ENCODE results near the gene SP1.
"Not testable (repeated sequence)": the region's sequence is repeated elsewhere in the genome, so short reads cannot be mapped to it uniquely, and the experiment has no call there.

The SP1 gene

DNA sequence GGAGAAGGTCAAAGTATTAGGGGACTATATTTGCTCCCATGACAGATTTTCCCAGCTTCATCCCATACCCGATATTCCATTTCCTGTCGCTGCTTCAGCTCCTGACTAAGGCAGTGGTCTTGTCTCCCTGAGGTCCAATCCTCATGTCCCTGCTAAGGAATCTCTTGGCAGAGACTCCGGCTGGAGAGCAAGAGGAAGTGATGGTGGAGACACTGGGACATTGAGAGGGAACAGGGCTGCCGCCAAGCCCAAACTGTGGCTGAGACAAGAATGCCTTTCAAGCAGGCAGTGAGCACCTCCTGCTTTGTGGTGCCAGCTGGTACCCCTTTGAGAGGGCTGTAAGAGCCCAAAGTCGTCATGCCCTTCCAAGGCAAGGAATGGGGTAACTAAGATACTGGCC, 49.3 kb upstream of the SP1 start:
- no peaks in the 10 kb centered on the region for H3K9me3 ChIP-seq (ENCODE audit: control insufficient read depth, insufficient read depth, low read depth, low read length)
- H3K4me3 ChIP-seq (ENCODE audit: low read depth, low read length) = no peak overlapping the region
- H3K4me1 ChIP-seq (ENCODE audit: control insufficient read depth, insufficient read depth, low read length) = no peaks in the 10 kb centered on the region
- H3K27ac ChIP-seq (ENCODE audit: extremely low read depth, low read depth, low read length) = no peak overlapping the region
- ChIA-PET CTCF (interaction anchor here (0.6 to 12.7 kb wide), 4 partner anchors 8 to 22 kb away, joined by 3 to 156 read pairs (median 4); no protein-coding TSS in a partner anchor), POLR2A (interaction anchor here (1.4 kb wide), 1 partner anchor 9 kb away, joined by 5 read pairs; the partner anchor contains the start of gene AAAS)
- no peaks in the 10 kb centered on the region for H3K36me3 ChIP-seq (ENCODE audit: control insufficient read depth in 2 of 2, insufficient read depth in 1 of 2, low read length in 2 of 2)
- TF ChIP-seq ZNF404 (tag by site-specific recombination; IDR thresholded peaks at IDR 0.05) (no peak), ZBTB17 (tag by site-specific recombination; IDR thresholded peaks at IDR 0.05) (no peak), ZNF623 (tag by site-specific recombination; IDR thresholded peaks at IDR 0.05) (no peak), BCL11A (tag by site-specific recombination; IDR thresholded peaks at IDR 0.05; ENCODE audit: low read depth) (no peak), ZNF394 (tag by site-specific recombination; IDR thresholded peaks at IDR 0.05; ENCODE audit: borderline replicate concordance) (no peak), ZNF324 (tag by site-specific recombination; IDR thresholded peaks at IDR 0.05) (no peak), ZNF510 (tag by site-specific recombination; IDR thresholded peaks at IDR 0.05; ENCODE audit: insufficient replicate concordance) (no peak), ZNF214 (tag by site-specific recombination; IDR thresholded peaks at IDR 0.05; ENCODE audit: borderline replicate concordance) (no peak)
- TF ChIP-seq, protein P1, sequence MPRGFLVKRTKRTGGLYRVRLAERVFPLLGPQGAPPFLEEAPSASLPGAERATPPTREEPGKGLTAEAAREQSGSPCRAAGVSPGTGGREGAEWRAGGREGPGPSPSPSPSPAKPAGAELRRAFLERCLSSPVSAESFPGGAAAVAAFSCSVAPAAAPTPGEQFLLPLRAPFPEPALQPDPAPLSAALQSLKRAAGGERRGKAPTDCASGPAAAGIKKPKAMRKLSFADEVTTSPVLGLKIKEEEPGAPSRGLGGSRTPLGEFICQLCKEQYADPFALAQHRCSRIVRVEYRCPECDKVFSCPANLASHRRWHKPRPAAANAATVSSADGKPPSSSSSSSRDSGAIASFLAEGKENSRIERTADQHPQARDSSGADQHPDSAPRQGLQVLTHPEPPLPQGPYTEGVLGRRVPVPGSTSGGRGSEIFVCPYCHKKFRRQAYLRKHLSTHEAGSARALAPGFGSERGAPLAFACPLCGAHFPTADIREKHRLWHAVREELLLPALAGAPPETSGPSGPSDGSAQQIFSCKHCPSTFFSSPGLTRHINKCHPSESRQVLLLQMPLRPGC (tag by site-specific recombination; IDR thresholded peaks at IDR 0.05) = no peak
- TF ChIP-seq, protein P2, sequence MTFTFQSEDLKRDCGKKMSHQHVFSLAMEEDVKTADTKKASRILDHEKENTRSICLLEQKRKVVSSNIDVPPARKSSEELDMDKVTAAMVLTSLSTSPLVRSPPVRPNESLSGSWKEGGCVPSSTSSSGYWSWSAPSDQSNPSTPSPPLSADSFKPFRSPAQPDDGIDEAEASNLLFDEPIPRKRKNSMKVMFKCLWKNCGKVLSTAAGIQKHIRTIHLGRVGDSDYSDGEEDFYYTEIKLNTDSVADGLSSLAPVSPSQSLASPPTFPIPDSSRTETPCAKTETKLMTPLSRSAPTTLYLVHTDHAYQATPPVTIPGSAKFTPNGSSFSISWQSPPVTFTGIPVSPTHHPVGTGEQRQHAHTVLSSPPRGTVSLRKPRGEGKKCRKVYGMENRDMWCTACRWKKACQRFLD (tag by site-specific recombination; IDR thresholded peaks at IDR 0.05) = no peak
- TF ChIP-seq, protein P3, sequence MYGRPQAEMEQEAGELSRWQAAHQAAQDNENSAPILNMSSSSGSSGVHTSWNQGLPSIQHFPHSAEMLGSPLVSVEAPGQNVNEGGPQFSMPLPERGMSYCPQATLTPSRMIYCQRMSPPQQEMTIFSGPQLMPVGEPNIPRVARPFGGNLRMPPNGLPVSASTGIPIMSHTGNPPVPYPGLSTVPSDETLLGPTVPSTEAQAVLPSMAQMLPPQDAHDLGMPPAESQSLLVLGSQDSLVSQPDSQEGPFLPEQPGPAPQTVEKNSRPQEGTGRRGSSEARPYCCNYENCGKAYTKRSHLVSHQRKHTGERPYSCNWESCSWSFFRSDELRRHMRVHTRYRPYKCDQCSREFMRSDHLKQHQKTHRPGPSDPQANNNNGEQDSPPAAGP (tag by site-specific recombination; IDR thresholded peaks at IDR 0.05) = no peak

DNA sequence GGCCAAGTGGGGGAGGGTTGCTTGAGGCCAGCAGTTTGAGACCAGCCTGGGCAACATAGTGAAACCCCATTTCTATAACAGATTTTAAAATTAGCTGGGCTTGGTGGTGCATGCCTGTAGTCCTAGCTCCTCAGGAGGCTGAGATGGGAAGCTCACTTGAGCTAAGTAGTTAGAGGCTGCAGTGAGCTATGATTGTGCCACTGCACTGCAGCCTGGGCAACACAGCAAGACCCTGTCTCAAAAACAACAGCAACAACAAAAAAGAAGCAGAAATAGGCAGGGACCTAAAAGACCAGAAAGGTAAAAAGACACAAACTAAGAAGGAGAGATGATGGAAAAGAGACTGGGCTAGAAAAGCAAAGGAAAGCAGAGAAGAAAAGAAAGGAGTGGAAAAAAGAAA, 47.6 kb upstream of the SP1 start:
- not testable (repeated sequence) for H3K4me3 ChIP-seq (ENCODE audit: low read depth, low read length)
- ChIA-PET POLR2A (interaction anchor here (1.1 to 2.4 kb wide), 2 partner anchors 11 to 48 kb away, joined by 3 to 7 read pairs; partner anchors contain the start of genes AAAS and SP1), CTCF (interaction anchor here (1.0 to 12.7 kb wide), 3 partner anchors 9 to 177 kb away, joined by 3 to 156 read pairs (median 3); no protein-coding TSS in a partner anchor)

DNA sequence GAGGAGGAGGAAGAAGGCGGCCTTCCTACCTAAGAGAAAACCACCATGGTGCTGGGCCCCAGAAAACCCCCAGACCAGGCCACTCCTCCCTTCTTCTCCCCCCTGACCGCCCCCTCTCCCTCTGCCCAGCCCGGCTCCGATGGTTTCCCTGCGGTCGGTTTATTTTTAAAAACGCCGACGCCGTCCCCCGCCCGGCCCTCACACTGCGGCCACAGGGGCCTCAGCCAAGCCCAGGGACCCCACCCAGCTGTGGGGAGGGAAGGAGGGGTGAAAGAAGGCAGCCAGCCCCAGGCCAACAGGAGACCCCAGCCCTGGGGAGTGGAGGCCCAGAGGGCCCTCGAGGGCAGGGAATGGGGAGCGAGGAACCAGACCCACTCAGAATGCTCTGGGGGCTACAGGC, 47.2 kb upstream of the SP1 start:
- H3K4me1 ChIP-seq (ENCODE audit: control insufficient read depth, insufficient read depth, low read length) = no peaks in the 10 kb centered on the region
- H3K9me3 ChIP-seq (ENCODE audit: control insufficient read depth, insufficient read depth, low read depth, low read length) = no peaks in the 10 kb centered on the region
- H3K27ac ChIP-seq (ENCODE audit: extremely low read depth, low read depth, low read length) = no peak overlapping the region
- no peaks in the 10 kb centered on the region for H3K36me3 ChIP-seq (ENCODE audit: control insufficient read depth in 2 of 2, insufficient read depth in 1 of 2, low read length in 2 of 2)
- ChIA-PET POLR2A (interaction anchor here (0.6 to 2.4 kb wide), 3 partner anchors 11 to 86 kb away, joined by 3 to 7 read pairs (median 7); partner anchors contain the start of genes AAAS and SP1), CTCF (interaction anchor here (1.0 to 12.7 kb wide), 2 partner anchors 11 to 177 kb away, joined by 3 to 156 read pairs; no protein-coding TSS in a partner anchor)
- TF ChIP-seq ZFHX2 (tag by site-specific recombination; conservative IDR thresholded peaks at IDR 0.05) (no peak), ZBTB1 (tag by site-specific recombination; IDR thresholded peaks at IDR 0.05) (no peak), SETDB1 (IDR thresholded peaks at IDR 0.05; ENCODE audit: insufficient read length, low read length) (no peak), ZNF48 (tag by site-specific recombination; IDR thresholded peaks at IDR 0.05) (no peak), ZNF223 (tag by site-specific recombination; IDR thresholded peaks at IDR 0.05) (no peak), ZNF248 (tag by site-specific recombination; IDR thresholded peaks at IDR 0.05) (no peak), FEZF1 (tag by site-specific recombination; IDR thresholded peaks at IDR 0.05) (no peak), ZNF138 (tag by site-specific recombination; IDR thresholded peaks at IDR 0.05; ENCODE audit: borderline replicate concordance) (no peak), ZNF558 (tag by site-specific recombination; IDR thresholded peaks at IDR 0.05) (no peak)
- TF ChIP-seq, protein P4, sequence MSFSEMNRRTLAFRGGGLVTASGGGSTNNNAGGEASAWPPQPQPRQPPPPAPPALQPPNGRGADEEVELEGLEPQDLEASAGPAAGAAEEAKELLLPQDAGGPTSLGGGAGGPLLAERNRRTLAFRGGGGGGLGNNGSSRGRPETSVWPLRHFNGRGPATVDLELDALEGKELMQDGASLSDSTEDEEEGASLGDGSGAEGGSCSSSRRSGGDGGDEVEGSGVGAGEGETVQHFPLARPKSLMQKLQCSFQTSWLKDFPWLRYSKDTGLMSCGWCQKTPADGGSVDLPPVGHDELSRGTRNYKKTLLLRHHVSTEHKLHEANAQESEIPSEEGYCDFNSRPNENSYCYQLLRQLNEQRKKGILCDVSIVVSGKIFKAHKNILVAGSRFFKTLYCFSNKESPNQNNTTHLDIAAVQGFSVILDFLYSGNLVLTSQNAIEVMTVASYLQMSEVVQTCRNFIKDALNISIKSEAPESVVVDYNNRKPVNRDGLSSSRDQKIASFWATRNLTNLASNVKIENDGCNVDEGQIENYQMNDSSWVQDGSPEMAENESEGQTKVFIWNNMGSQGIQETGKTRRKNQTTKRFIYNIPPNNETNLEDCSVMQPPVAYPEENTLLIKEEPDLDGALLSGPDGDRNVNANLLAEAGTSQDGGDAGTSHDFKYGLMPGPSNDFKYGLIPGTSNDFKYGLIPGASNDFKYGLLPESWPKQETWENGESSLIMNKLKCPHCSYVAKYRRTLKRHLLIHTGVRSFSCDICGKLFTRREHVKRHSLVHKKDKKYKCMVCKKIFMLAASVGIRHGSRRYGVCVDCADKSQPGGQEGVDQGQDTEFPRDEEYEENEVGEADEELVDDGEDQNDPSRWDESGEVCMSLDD (tag by site-specific recombination; IDR thresholded peaks at IDR 0.05) = no peak
- TF ChIP-seq, protein P5, sequence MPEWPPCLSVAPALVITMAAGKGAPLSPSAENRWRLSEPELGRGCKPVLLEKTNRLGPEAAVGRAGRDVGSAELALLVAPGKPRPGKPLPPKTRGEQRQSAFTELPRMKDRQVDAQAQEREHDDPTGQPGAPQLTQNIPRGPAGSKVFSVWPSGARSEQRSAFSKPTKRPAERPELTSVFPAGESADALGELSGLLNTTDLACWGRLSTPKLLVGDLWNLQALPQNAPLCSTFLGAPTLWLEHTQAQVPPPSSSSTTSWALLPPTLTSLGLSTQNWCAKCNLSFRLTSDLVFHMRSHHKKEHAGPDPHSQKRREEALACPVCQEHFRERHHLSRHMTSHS (tag by site-specific recombination; IDR thresholded peaks at IDR 0.05) = no peak
- no peak overlapping the region for H3K4me3 ChIP-seq (ENCODE audit: low read depth, low read length)

More for the DNA sequence above, 47.6 kb upstream of the SP1 start:
- not testable (repeated sequence) for H3K36me3 ChIP-seq (ENCODE audit: control insufficient read depth in 2 of 2, insufficient read depth in 1 of 2, low read length in 2 of 2); H3K27ac ChIP-seq (ENCODE audit: extremely low read depth, low read depth, low read length); H3K4me1 ChIP-seq (ENCODE audit: control insufficient read depth, insufficient read depth, low read length); H3K9me3 ChIP-seq (ENCODE audit: control insufficient read depth, insufficient read depth, low read depth, low read length)
- TF ChIP-seq ZNF121 (tag by site-specific recombination; IDR thresholded peaks at IDR 0.05) = peak; percentile 98

Measured in HEK293 (cell line).